DMS53 treated with DMSO at 0.1 percent for 48 hours (cell line): ENCODE measurements around the gene CENPN.

Experiments
- DNase-seq: peaks from one replicate; lab custom pipeline; 2025; ENCODE audit not compliant: unreplicated experiment; lab: John Stamatoyannopoulos, UW

Gene CENPN

GRCh38 chr16:80990978-80991377 lies 16.0 kb upstream of the CENPN start:
- no peak for DNase-seq

- no peak for DNase-seq
Observed at GRCh38 chr16:80991792-80992430, 15.1 kb upstream of the CENPN start.

DNA sequence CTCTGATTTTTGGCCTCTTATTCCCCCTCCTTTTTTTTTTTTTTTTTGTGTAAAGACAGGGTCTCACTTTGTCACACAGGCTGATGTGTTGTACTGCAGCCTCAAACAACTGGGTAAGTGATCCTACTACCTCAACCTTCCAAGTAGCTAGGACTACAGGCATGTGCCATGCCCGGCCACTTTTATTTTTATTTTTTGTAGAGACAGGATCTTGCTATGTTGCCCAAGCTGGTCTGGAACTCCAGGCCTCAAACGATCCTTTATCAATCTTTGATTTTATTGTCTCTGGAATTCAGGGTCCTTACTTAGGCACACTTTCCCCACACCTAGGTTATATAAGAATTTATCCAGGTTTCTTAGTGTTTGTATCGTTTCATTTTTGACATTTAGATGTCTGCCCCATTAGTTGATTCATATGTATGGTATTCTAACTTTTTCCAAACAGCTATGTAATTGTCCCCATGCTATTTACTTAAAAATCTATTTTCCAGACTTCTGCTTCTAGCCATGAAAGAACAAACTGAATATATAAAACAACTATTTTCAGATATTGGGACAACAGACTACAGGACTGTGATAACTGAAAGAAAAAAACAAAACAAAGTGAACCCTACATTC lies 14.2 kb upstream of the CENPN start:
- DNase-seq: no peak

GRCh38 chr16:80993307-80993706 lies 13.7 kb upstream of the CENPN start:
- DNase-seq: no peak

DNA sequence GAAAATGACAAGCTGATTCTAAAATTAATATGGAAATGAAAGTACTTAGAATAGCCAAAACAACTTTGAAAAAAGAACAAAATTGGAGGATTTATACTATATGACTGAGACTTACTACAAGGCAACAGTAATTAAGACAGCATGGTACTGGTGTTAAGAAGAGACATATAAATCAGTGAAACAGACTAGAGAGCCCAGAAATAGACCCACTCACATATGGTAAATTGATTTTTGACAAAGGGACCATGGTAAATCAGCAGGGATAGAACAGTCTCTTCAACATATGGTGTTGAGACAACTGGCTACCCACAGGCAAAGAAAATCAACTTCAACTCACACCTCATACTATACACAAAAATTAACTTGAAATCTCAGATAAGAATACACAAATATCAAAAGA lies 13.2 kb upstream of the CENPN start:
- no peak for DNase-seq

DNA sequence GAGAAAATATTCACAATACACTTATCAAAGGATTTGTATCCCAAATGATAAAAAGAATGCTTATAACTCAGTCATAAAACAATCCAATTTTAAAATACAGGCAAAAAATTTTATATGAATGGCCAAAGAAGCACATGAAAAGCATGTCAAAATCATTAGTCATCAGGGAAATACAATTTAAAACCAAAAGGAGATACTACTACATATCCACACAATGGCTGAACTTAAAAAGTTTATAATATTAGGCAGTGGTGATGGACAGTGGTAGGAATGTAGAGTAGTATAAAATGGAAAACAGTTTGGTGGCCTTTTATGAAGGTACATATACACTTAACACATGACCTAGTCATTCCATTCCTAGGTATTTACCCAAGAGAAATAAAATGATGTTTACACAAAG lies 12.6 kb upstream of the CENPN start:
- DNase-seq: no peak

DNA sequence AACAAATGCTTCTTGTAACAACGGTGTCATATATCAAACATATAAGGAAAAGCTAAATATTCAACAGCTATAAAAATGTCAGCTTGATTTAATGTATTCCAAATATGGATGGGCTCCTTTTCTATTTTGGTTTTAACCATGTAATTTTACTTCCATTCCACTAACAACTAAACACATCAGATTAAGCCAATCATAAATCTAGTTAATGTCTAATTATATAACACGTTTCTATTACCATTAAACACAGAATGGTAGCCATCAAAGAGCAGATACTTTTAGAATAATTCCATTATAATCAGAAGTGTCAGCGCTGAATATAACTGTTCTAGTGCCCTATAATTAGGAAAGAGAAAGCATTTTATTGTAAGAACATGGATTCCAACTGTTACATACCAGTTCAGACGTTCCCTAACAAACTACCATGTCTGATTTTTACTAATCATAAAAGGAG lies 10.3 kb upstream of the CENPN start:
- DNase-seq: no peak

DNA sequence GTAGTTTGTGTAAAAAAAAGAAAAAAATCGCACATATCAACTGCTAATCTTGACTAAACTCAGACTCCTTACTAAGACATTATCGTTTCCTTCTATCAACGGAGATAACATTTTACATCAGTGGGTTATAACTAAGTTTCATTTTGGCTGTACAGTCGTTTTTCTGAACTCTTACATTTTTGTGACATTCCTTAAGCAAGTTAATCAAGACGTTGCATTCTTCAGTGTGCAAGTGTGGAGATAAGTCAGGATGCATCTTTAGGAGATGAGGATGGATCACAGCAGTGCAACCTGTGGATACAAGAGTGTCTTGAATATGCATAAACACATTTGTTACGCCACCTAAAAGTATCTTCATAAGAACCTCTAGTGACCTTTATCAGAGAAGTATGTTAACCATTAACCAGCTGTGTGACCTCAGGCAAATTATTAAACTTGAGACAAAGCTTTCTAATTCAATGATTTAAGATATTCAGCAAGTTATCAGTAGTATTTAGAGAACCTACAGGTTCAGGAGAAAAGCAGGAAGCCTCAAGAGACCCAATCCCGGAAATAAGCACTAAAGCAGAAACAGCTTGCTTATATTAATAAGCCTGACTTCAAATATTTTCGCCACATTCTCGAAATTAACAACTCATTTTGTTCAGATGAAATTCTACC lies 9.7 kb upstream of the CENPN start:
- DNase-seq: peak; percentile 23

DNA sequence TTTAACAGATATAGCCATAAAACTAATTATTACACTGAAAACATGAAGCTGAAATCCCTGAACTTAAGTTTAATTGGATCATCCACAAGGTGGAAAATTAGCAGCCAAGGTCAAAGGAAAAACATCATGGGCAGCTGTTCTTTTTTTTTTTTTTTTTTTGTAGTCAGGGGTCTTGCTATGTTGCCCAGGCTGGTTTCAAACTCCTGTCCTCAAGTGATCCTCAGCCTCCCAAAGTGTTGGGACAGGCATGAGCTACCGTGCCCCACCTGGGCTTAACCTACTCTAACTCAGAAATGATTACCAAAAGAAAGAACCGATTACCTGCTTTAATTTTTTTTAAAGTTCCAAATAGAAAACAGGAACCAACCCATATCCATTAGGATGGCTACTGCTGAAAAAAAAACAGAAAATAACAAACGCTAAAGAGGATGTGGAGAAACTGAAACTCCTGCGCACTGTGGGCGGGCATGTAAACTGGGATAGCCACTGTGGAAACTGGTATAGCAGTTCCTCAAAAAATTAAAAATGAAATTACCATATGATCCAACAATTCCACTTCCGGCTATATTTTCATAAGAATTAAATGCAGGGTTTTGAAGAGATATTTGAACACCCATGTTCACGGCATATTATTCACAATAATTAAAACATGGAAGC lies 8.9 kb upstream of the CENPN start:
- no peak for DNase-seq

GRCh38 chr16:81000873-81001272 lies 6.1 kb upstream of the CENPN start:
- no peak for DNase-seq

- DNase-seq: no peak
Observed at GRCh38 chr16:81001330-81001729, 5.7 kb upstream of the CENPN start.

DNA sequence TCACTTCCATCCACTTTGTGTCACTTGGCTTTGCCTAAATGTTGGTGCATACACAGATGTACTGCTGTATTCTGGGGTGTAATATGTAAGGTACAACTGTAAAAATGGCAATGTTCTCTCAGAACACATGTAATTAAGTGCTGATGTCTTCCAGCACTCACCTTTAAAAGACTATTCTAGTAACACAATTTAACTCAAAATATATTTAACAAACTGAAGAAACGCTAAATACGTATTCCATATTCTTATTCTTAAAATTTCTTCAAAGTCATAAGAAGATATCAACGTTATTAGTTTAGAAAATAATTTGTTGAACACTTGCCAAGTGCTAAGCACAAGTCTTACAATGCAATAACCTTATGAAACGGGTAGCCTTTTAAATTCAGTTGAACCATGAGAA lies 4.0 kb upstream of the CENPN start:
- no peak for DNase-seq

GRCh38 chr16:81003610-81004460 lies 3.2 kb upstream of the CENPN start:
- DNase-seq: no peak

DNA sequence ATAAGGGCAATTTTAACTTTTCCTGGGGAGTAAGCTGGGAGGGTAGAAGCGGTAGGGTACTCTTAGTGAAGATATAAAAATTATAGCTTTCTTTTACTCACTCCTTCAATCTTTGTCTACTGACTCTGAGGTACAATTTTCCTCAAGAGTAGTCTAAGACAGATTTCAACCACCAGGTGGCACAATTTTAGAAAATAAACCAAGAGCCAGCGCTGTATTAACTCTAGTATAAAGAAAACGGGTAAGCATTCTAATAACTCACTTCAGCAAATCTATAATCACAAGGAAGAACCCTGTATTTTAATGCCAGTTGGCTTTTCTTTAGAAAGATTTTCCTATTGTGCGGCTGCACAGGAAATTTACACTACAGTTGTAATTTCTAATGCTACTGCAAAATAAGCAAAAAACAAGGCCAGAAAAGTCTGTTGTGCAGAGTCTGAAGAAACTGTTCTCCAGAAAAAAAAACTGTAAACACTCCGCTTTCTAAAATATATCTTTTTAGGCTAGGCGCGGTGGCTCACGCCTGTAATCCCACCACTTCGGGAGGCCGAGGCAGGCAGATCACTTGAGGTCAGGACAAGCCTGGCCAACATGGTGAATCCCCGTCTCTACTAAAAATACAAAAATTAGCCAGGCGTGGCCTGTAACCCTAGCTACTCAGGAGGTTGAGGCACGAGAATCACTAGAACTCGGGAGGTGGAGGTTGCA lies 2.2 kb upstream of the CENPN start:
- DNase-seq: peak; percentile 21

DNA sequence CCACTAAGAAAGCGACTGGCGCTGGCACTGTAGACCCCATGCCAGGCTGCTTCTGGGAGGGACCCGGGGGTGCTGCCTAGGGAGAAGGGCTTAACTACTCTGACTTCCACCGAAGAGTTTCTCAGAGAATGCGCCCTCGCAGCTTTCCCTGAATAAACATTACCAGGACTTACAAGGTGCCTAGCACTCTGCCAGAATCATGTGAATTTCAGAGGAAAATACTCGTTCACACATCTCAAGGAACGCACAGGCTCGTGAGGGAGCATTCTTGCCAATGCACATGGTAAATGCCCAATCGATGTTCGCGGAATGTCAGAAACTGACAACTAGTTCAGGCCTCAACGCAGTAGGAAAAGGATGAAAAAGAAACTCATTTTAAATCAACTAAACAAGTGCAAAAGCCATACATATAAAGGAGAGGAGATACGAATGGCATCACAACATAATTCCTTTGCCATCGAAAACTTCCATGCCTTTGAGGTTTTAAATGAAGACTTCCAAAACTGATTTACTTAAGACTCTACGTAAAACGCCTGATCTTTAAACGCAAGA lies 1.3 kb upstream of the CENPN start:
- DNase-seq: no peak

DNA sequence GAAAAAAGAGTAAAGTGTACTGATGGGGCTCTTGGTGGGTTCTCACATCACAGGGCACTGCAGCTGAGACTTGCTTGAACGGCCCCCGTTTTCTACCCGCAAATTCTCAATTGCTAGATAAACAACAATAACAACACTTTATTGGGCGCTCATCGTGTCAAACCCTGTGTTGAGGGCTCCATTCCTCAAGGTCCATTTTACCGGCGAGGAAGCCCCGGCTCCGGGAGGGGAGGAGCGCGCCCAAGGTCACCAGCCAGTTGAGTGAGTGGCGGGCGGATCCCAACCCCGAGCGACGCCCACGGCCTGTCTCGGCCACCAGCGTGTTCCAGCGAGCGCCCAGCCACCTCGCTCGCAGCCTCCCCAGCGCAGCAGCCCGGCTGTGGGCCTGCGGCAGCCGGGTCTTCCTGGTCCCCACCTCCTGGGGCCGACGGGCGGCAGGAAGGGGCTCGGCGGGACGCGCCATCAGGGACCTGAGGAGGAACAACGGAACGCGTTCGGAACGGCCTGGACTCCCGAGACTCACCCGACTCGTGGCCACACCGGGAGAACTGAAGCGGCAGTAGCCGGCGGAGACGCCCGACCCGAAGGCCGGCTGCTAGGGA lies 702 bp upstream of the CENPN start:
- peak; percentile 21 for DNase-seq

GRCh38 chr16:81008505-81008789 lies 1.4 kb downstream of the CENPN start:
- no peak for DNase-seq

DNA sequence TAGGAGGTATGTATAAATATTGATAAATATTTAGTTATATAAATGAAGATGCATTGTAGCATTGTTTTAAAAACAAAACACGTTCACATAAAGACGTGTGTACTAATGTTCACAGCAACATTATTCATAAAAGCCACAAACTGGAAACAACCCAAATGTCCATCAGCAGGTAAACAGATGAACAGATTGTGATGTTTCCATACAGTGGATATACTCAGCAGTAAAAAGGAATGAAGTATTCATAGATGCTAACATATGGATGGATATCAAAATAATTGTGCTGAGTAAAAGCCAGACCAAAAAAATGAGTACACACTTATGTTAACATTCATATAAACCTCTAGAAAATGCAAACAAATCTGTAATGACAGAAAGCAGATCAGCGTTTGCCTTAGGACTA lies 6.0 kb downstream of the CENPN start:
- DNase-seq: no peak

- no peak for DNase-seq
Observed at GRCh38 chr16:81014672-81015071, 7.7 kb downstream of the CENPN start.

GRCh38 chr16:81018496-81018895 lies 11.5 kb downstream of the CENPN start:
- DNase-seq: no peak
